LNCaP clone FGC (cell line): ENCODE data around the gene RTF1.

Source experiments
- DNase-seq: peaks from one replicate; pipeline ENCODE4 v3.0.0-alpha.2; 2011; ENCODE audit warnings: low read depth
- H3K4me3 ChIP-seq: 2 replicates; pipeline ENCODE4 v1.5.1; 2011; ENCODE audit warnings: mild to moderate bottlenecking, low read depth, low read length, control low read depth
- TF ChIP-seq, protein P1 (sequence below): IDR thresholded peaks from 2 replicates; pipeline ENCODE4 v1.5.1; 2012; ENCODE audit warnings: mild to moderate bottlenecking; ENCODE audit not compliant: control insufficient read depth, insufficient read depth; ENCODE audit errors: extremely low read depth

Gene RTF1

DNA sequence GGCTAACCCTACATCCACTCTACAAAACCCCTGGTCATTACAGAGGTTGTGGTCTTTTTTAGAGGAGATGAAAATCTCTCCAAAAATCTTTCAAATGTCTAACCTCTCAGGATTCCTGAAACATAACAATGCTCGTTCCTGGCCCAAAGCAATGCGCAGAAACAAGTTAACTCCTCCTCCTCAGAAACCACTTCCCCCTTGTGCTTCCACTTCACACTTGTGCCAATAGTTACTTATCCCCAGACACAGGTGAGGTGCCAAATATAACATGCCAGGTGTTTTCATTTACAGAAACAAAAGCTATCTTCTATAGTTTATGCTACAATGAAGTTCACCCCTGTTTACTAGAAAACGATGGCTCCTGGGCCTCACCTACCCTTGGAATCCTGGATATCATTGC lies 20.8 kb upstream of the RTF1 start:
- TF ChIP-seq, protein P1, sequence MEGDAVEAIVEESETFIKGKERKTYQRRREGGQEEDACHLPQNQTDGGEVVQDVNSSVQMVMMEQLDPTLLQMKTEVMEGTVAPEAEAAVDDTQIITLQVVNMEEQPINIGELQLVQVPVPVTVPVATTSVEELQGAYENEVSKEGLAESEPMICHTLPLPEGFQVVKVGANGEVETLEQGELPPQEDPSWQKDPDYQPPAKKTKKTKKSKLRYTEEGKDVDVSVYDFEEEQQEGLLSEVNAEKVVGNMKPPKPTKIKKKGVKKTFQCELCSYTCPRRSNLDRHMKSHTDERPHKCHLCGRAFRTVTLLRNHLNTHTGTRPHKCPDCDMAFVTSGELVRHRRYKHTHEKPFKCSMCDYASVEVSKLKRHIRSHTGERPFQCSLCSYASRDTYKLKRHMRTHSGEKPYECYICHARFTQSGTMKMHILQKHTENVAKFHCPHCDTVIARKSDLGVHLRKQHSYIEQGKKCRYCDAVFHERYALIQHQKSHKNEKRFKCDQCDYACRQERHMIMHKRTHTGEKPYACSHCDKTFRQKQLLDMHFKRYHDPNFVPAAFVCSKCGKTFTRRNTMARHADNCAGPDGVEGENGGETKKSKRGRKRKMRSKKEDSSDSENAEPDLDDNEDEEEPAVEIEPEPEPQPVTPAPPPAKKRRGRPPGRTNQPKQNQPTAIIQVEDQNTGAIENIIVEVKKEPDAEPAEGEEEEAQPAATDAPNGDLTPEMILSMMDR: no peak
- DNase-seq: no peak
- no peak overlapping the region for H3K4me3 ChIP-seq

DNA sequence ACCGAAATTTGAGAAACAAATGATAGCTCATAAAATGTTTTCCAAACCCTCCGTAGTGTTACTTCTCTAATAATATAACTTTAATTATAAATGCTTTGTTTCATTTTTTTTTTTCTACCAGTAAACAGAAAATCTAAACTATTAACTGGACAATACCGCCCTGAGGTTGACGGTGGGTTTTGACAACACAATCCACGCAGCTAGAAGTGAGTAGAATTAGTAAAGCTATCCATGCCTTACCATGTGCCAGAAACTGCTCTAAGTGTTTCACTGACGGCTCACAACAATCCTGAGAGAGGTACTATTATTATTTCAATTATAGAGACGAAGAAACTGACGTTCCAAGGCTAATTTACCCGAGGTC lies 15.0 kb upstream of the RTF1 start:
- no peak for DNase-seq
- TF ChIP-seq, protein P1: no peak
- H3K4me3 ChIP-seq: peak overlapping the region; percentile 91

DNA sequence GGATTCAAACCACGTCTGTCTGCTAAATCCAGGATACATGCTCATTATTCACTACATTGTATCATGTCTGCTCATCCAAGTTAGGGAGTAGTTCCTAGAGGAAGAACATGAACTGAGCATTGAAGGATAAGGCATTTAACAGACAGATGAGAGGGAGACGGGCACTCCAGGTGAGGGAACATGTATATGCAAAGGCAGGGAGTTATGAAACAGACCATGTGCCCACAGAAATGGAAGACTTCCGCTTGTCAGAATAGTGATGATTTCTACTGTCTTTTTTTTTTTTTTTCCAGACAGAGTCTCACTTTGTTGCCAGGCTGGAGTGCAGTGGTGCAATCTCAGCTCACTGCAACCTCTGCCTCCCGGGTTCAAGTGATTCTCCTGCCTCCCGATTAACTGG lies 9.6 kb upstream of the RTF1 start:
- TF ChIP-seq, protein P1: no peak
- no peak for DNase-seq
- no peak overlapping the region for H3K4me3 ChIP-seq

DNA sequence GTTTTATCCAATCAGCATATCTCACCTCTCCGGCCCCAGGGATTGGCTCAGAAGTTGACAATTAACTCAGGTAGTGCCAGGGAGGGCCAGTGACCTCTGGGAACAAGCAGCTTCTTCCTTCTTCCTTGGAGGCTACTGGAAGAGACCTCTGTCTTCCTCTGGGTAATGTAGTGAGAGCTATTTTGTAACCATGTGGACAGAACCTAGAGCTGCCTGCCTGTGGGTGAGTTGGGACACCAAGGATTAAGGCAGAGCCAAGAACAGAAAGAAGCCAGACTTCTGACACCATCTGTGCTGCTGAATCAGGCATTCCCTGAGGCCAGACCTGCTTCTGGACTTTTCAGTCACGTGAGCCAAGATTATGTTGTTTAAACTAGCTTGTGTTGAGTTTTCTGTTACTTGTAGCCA lies 8.7 kb upstream of the RTF1 start:
- H3K4me3 ChIP-seq: no peak overlapping the region
- TF ChIP-seq, protein P1: no peak
- no peak for DNase-seq

DNA sequence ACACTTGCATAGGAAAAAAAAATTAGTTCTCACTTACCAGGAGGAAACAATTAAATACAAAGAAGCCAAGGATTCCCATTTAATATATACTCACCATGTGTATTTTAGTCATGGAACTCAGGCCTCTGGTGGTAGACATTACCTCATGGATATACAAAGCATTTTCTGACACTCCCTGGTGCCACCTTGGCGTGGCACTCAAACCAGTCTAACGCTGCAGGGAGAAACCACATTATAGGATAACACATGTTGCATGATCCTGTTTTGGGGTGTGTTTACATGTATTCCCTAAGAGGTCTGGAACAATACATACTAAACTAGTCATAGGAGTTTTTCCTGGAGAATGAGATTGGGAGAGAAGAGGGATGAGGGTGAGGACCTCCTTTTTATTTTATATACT lies 5.9 kb upstream of the RTF1 start:
- H3K4me3 ChIP-seq: no peak overlapping the region
- no peak for DNase-seq
- TF ChIP-seq, protein P1: no peak

DNA sequence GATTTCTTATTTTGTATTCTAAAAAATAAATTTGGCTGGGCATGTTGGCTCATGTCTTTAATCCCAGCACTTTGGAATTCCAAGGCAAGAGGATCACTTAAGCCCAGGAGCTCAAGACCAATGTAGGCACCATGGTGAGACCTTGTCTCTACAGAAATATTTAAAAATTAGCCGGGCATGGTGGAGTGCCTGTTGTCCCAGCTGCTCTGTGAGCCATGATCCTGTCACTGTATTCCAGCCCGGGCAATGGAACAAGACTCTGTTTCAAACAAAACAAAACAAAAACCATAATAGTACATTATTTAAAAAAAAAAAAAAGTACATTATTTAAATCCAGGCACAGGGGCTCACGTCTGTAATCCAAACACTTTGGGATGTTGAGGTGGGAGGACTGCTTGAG lies 5.5 kb upstream of the RTF1 start:
- TF ChIP-seq, protein P1: no peak
- H3K4me3 ChIP-seq: no peak overlapping the region
- DNase-seq: no peak

DNA sequence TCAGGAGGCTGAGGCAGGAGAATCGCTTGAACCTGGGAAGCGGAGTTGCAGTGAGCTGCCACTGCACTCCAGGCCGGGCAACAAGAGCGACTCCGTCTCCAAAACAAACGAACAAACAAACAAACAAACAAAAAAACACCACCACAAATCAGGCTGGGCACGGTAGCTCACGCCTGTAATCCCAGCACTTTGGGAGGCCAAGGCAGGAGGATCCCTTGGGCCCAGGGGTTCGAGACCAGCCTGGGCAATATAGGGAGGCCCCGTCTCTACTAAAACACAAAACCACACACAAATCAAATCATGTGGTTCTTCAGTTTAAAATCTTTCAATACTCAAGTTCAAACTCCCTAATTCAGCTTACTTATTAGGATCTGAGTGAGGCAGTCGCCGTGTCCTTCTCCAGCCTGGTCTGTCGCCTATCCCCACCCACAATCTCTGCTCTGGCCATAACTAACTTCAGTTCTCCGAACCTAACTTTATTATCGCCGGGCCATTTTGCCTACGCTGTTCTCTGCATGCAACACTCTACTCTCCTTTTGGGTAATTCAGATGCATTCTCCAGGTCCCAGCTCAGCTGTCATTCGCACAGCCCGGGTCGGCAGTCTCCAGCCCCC lies 660 bp upstream of the RTF1 start:
- peak overlapping the region; percentile 96 for H3K4me3 ChIP-seq
- DNase-seq: no peak
- TF ChIP-seq, protein P1: no peak
